ENCODE measurements around the gene TMEM140. TPM values are rescaled to one million over a fixed set of nuclear protein-coding genes. Genes with fewer than 3 reads are reported as not detected.

Gene TMEM140
- total RNA-seq, 4 donors from 2014 or later: 4.8 to 36.3 (median 28.9) TPM

DNA sequence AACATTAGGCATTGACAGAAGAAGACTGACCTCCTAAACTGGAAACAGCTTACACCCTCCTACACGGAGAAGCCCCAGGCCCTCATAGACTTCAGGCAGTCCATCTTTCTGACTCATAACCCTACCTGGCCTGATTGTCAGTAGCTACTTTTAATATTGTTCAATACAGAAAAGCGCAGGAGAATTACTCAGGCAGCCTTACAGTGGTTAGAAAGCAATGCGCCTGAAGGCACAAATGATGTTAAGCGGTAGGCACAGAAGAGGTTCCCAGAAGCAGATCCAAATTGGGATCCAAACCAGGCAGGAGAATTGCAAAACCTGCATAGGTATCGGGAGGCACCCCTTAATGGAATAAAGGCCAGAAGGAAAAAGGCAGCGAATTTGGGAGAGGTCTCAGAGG is 28.1 kb downstream of the TMEM140 start:
- in situ Hi-C loops (cut with MboI; ENCODE audit: low pct_ligation_motif_present in 1 of 4, low pct_unique_long_range_greater_than_20kb in 1 of 4, low sequenced_read_pairs in 3 of 4): loop anchor here in 1 of 4 donors (25.0 kb wide), 1 partner anchor 514 kb away; no protein-coding TSS in a partner anchor
- Histone ChIP-seq H3K9me3 (peaks cover 6 to 12% of the 10 kb centered on the region in 2 donors), H3K4me3 (no peak overlapping the region), H3K4me1 (peaks cover 0 to 5% (median under 1%) of the 10 kb centered on the region in 4 donors), H3K27ac (no peak overlapping the region), H3K27me3 (no peaks in the 10 kb centered on the region), H3K36me3 (no peaks in the 10 kb centered on the region)
- 80 to 92% methylated on average over 2 to 6 of the region's 6 CpGs for WGBS, 2 donors (ENCODE audit: low coverage in 1 of 2)
- intact Hi-C loops (cut with DNase I; ENCODE audit: low total_unique reads): no loop called here
- no peak for DNase-seq
- TF ChIP-seq POLR2A (IDR thresholded peaks at IDR 0.05) (no peak), EP300 (IDR thresholded peaks at IDR 0.05; ENCODE audit: low read depth) (no peak), CTCF (IDR thresholded peaks at IDR 0.05) (no peak), POLR2AphosphoS5 (IDR thresholded peaks at IDR 0.05) (no peak)

GRCh38 chr7:135177028-135177696 is 29.3 kb downstream of the TMEM140 start:
- peaks cover 0 to 6% (median 0%) of the 10 kb centered on the region in 4 donors for H3K36me3 ChIP-seq
- WGBS, 2 donors (ENCODE audit: low coverage in 1 of 2): 91% methylated on average over 9 of the region's 9 CpGs; no CpG with 5 or more reads in 1 of the 2 donors
- no peak overlapping the region for H3K4me3 ChIP-seq
- no peaks in the 10 kb centered on the region for H3K27me3 ChIP-seq
- no peaks in the 10 kb centered on the region for H3K4me1 ChIP-seq
- TF ChIP-seq POLR2A (IDR thresholded peaks at IDR 0.05) (no peak), CTCF (IDR thresholded peaks at IDR 0.05) (no peak), EP300 (IDR thresholded peaks at IDR 0.05; ENCODE audit: low read depth) (no peak), POLR2AphosphoS5 (IDR thresholded peaks at IDR 0.05) (no peak)
- in situ Hi-C loops (cut with MboI; ENCODE audit: low pct_ligation_motif_present in 1 of 4, low pct_unique_long_range_greater_than_20kb in 1 of 4, low sequenced_read_pairs in 3 of 4): loop anchor here in 1 of 4 donors (25.0 kb wide), 1 partner anchor 515 kb away; no protein-coding TSS in a partner anchor
- no peak overlapping the region for H3K27ac ChIP-seq
- DNase-seq: no peak
- intact Hi-C loops (cut with DNase I; ENCODE audit: low total_unique reads): no loop called here
- peaks cover 18 to 25% of the 10 kb centered on the region in 2 donors for H3K9me3 ChIP-seq

- WGBS, 2 donors (ENCODE audit: low coverage in 1 of 2): 91 to 92% methylated on average over 5 to 13 of the region's 13 CpGs
- intact Hi-C loops (cut with DNase I; ENCODE audit: low total_unique reads): no loop called here
- H3K27ac ChIP-seq: no peak overlapping the region
These were observed 30.5 kb downstream of the TMEM140 start for GRCh38 chr7:135178364-135178763.

More at GRCh38 chr7:135178364-135178763, 30.5 kb downstream of the TMEM140 start:
- in situ Hi-C loops (cut with MboI; ENCODE audit: low pct_ligation_motif_present in 1 of 4, low pct_unique_long_range_greater_than_20kb in 1 of 4, low sequenced_read_pairs in 3 of 4): loop anchor here in 1 of 4 donors (25.0 kb wide), 1 partner anchor 516 kb away; no protein-coding TSS in a partner anchor
- no peak for TF ChIP-seq EP300 (IDR thresholded peaks at IDR 0.05; ENCODE audit: low read depth)
- TF ChIP-seq POLR2A (IDR thresholded peaks at IDR 0.05): no peak
- no peak for TF ChIP-seq POLR2AphosphoS5 (IDR thresholded peaks at IDR 0.05)
- no peak for TF ChIP-seq CTCF (IDR thresholded peaks at IDR 0.05)
- Histone ChIP-seq H3K4me3 (no peak overlapping the region), H3K27me3 (no peaks in the 10 kb centered on the region), H3K36me3 (peaks cover 0 to 6% (median 0%) of the 10 kb centered on the region in 4 donors), H3K4me1 (no peaks in the 10 kb centered on the region), H3K9me3 (peaks cover 21 to 30% of the 10 kb centered on the region in 2 donors)
- DNase-seq: no peak
